H1 (cell line): ENCODE measurements around the gene ADNP2. TPM values are rescaled to one million over a fixed set of nuclear protein-coding genes. Genes with fewer than 3 reads are reported as not detected.

Experiments
- CTCF ChIA-PET: fragments of 300-600 bp; sonication (Branson Sonifier 250); formaldehyde crosslinking; loops from one replicate; lab custom pipeline; 2021; ENCODE audit not compliant: partially characterized antibody; lab: Charles Lee
- POLR2A ChIA-PET: fragments of 300-600 bp; sonication (Branson Sonifier 250); formaldehyde crosslinking; loops from one replicate; lab custom pipeline; 2021; ENCODE audit warnings: inconsistent platforms; ENCODE audit not compliant: partially characterized antibody; lab: Charles Lee
- DNase-seq, 2 experiments: peaks; one replicate each; pipeline versions ENCODE4 v3.0.0 to v3.0.0-alpha.2; 2010 to 2022; ENCODE audit warnings: low spot score in 2 of 2, low read depth in 1 of 2, mixed read lengths in 1 of 2
- FAIRE-seq: peaks from 2 replicates; lab custom pipeline; 2011; peaks lifted over from hg19 to GRCh38; lab: Jason Lieb, UNC
- H2AFZ ChIP-seq: 2 replicates; pipeline ENCODE4 v1.8.1; 2012; ENCODE audit warnings: low read length, inconsistent platforms
- H2AK5ac ChIP-seq: 2 replicates; pipeline ENCODE4 v1.6.1; 2013; ENCODE audit warnings: low read depth, low read length
- H2BK120ac ChIP-seq: replicated peaks from 2 replicates; pipeline ENCODE3; 2013; ENCODE audit warnings: low read depth, low read length, inconsistent platforms
- H2BK12ac ChIP-seq: 2 replicates; pipeline ENCODE4 v1.6.1; 2013; ENCODE audit warnings: low read depth, low read length
- H2BK15ac ChIP-seq: 2 replicates; pipeline ENCODE4 v1.6.1; 2013; ENCODE audit warnings: low read length
- H2BK20ac ChIP-seq: 2 replicates; pipeline ENCODE4 v1.6.1; 2013; ENCODE audit warnings: low read length
- H2BK5ac ChIP-seq: 2 replicates; pipeline ENCODE4 v1.6.1; 2013; ENCODE audit warnings: low read depth, low read length
- H3K14ac ChIP-seq: 2 replicates; pipeline ENCODE4 v1.6.1; 2013; ENCODE audit warnings: inconsistent platforms; ENCODE audit not compliant: insufficient read length
- H3K18ac ChIP-seq: 2 replicates; pipeline ENCODE4 v1.6.1; 2013; ENCODE audit warnings: low read length; ENCODE audit errors: extremely low read depth
- H3K23ac ChIP-seq: 2 replicates; pipeline ENCODE4 v1.6.1; 2013; ENCODE audit warnings: inconsistent platforms; ENCODE audit not compliant: insufficient read length
- H3K23me2 ChIP-seq: 2 replicates; pipeline ENCODE4 v1.6.1; 2013; ENCODE audit warnings: low read depth, low read length
- H3K27ac ChIP-seq: 2 replicates; pipeline ENCODE4 v1.6.1; 2011; ENCODE audit warnings: low read depth, low read length, inconsistent platforms
- H3K27me3 ChIP-seq, 4 experiments: replicated peaks in 1 of 4; 1 replicate in 1 of 4; 2 replicates in 3 of 4; pipeline versions ENCODE4 v1.6.1 to v1.8.1; 2011 to 2013; ENCODE audit warnings: low read length in 3 of 4, mild to moderate bottlenecking in 3 of 4, inconsistent platforms in 2 of 4, mixed read lengths in 2 of 4, moderate library complexity in 1 of 4; ENCODE audit not compliant: control insufficient read depth in 3 of 4, insufficient read depth in 3 of 4; ENCODE audit errors: extremely low read depth in 1 of 4
- H3K36me3 ChIP-seq, 4 experiments: 2 replicates each; pipeline versions ENCODE4 v1.6.1 to v1.8.1; 2011 to 2013; ENCODE audit warnings: mild to moderate bottlenecking in 4 of 4, low read length in 3 of 4, moderate library complexity in 2 of 4, control low read depth in 1 of 4, inconsistent platforms in 1 of 4; ENCODE audit not compliant: insufficient read depth in 4 of 4, control insufficient read depth in 2 of 4
- H3K4ac ChIP-seq: replicated peaks from 2 replicates; pipeline ENCODE3; 2013; ENCODE audit warnings: low read length, low read depth, mixed read lengths, inconsistent platforms; ENCODE audit not compliant: insufficient read length
- H3K4me1 ChIP-seq, 4 experiments: replicated peaks in 1 of 4; 1 replicate in 1 of 4; 2 replicates in 3 of 4; pipeline versions ENCODE4 v1.6.1 to v1.8.1; 2011 to 2013; ENCODE audit warnings: low read length in 3 of 4, inconsistent platforms in 2 of 4, mixed read lengths in 1 of 4; ENCODE audit not compliant: insufficient read depth in 4 of 4, control insufficient read depth in 3 of 4
- H3K4me2 ChIP-seq, 2 experiments: 2 replicates each; pipeline versions ENCODE4 v1.6.1 to v1.8.1; 2011 to 2013; ENCODE audit warnings: low read depth in 2 of 2, low read length in 2 of 2, control low read depth in 1 of 2, inconsistent platforms in 1 of 2, mild to moderate bottlenecking in 1 of 2; ENCODE audit not compliant: insufficient read depth in 1 of 2
- H3K4me3 ChIP-seq, 4 experiments: fragments of 200-600, 300-600 bp in 1 of 4; sonication (generic), shearing (Covaris generic), sonication (Bioruptor Twin) in 1 of 4; 2 replicates each; pipeline versions ENCODE4 v1.5.1 to v1.8.1; 2011 to 2016; ENCODE audit warnings: low read length in 4 of 4, low read depth in 3 of 4, control low read depth in 2 of 4, inconsistent platforms in 2 of 4, mild to moderate bottlenecking in 2 of 4, mixed read lengths in 1 of 4, moderate library complexity in 1 of 4; ENCODE audit not compliant: insufficient read depth in 2 of 4; ENCODE audit errors: extremely low read depth in 1 of 4
- H3K56ac ChIP-seq: replicated peaks from 2 replicates; pipeline ENCODE3; 2013; ENCODE audit warnings: low read depth, mild to moderate bottlenecking, mixed read lengths, low read length, inconsistent platforms; ENCODE audit not compliant: insufficient read length
- H3K79me1 ChIP-seq: 2 replicates; pipeline ENCODE4 v1.6.1; 2013; ENCODE audit warnings: low read depth, low read length, control low read depth
- H3K79me2 ChIP-seq, 2 experiments: 2 replicates each; pipeline versions ENCODE4 v1.6.1 to v1.8.1; 2012 to 2013; ENCODE audit warnings: low read length in 2 of 2, mild to moderate bottlenecking in 2 of 2, inconsistent platforms in 1 of 2; ENCODE audit not compliant: insufficient read depth in 2 of 2, control insufficient read depth in 1 of 2
- H3K9ac ChIP-seq, 4 experiments: replicated peaks in 1 of 4; 1 replicate in 1 of 4; 2 replicates in 3 of 4; pipeline versions ENCODE4 v1.6.1 to v1.8.1; 2011 to 2013; ENCODE audit warnings: low read depth in 3 of 4, low read length in 3 of 4, control low read depth in 2 of 4, mild to moderate bottlenecking in 2 of 4, moderate library complexity in 2 of 4, inconsistent platforms in 1 of 4; ENCODE audit errors: extremely low read depth in 1 of 4
- H3K9me3 ChIP-seq, 2 experiments: 2 replicates each; pipeline versions ENCODE4 v1.6.1 to v1.8.1; 2012 to 2013; ENCODE audit warnings: mild to moderate bottlenecking in 2 of 2, moderate library complexity in 2 of 2, control low read depth in 1 of 2, inconsistent platforms in 1 of 2, low read depth in 1 of 2, low read length in 1 of 2, mixed read lengths in 1 of 2; ENCODE audit not compliant: insufficient read depth in 2 of 2
- H4K20me1 ChIP-seq, 2 experiments: replicated peaks in 1 of 2; 2 replicates each; pipeline versions ENCODE3 to v1.8.1; 2011 to 2013; ENCODE audit warnings: inconsistent platforms in 2 of 2, low read length in 2 of 2, mild to moderate bottlenecking in 1 of 2; ENCODE audit not compliant: insufficient read depth in 2 of 2, control insufficient read depth in 1 of 2
- H4K5ac ChIP-seq: 2 replicates; pipeline ENCODE4 v1.6.1; 2013; ENCODE audit warnings: low read length, low read depth, mixed read lengths, inconsistent platforms; ENCODE audit not compliant: insufficient read length
- H4K8ac ChIP-seq: 2 replicates; pipeline ENCODE4 v1.8.0; 2013; ENCODE audit warnings: mild to moderate bottlenecking, moderate library complexity, low read length, inconsistent platforms; ENCODE audit not compliant: insufficient read depth; ENCODE audit errors: extremely low read depth
- H4K91ac ChIP-seq: replicated peaks from 2 replicates; pipeline ENCODE3; 2013; ENCODE audit warnings: low read length, mixed read lengths, inconsistent platforms; ENCODE audit not compliant: insufficient read length
- BRCA1 ChIP-seq: IDR thresholded peaks from 2 replicates; pipeline ENCODE4 v1.6.1; 2012; ENCODE audit warnings: low read depth, low read length, improper control_type of control experiment
- CBX5 ChIP-seq: fragments of 300-800, 300-1000 bp; sonication (generic); IDR thresholded peaks from 2 replicates; pipeline ENCODE4 v1.7.1; 2016; ENCODE audit warnings: antibody characterized with exemption, low read length, low read depth
- CEBPB ChIP-seq: IDR thresholded peaks from 2 replicates; pipeline ENCODE4 v1.6.1; 2012; ENCODE audit warnings: low read depth, low read length
- CTBP2 ChIP-seq: IDR thresholded peaks from 2 replicates; pipeline ENCODE4 v1.7.0; 2011; ENCODE audit warnings: borderline replicate concordance, mild to moderate bottlenecking, moderate library complexity, mixed read lengths, low read length; ENCODE audit not compliant: insufficient read depth, insufficient read length
- E2F6 ChIP-seq: IDR thresholded peaks from 2 replicates; pipeline ENCODE4 v1.6.1; 2012; ENCODE audit warnings: inconsistent platforms
- RAD21 ChIP-seq, 2 experiments: IDR thresholded peaks in 1 of 2; conservative IDR thresholded peaks in 1 of 2; 2 replicates each; pipeline ENCODE4 v1.6.1; 2011; ENCODE audit warnings: low read depth in 2 of 2, low read length in 2 of 2, improper control_type of control experiment in 1 of 2, inconsistent platforms in 1 of 2, mild to moderate bottlenecking in 1 of 2, moderate library complexity in 1 of 2
- RBBP5 ChIP-seq: IDR thresholded peaks from 2 replicates; pipeline ENCODE4 v1.7.1; 2012; ENCODE audit warnings: low read depth, mild to moderate bottlenecking, inconsistent platforms, low read length, moderate library complexity, borderline replicate concordance
- SRF ChIP-seq: IDR thresholded peaks from 2 replicates; pipeline ENCODE4 v1.6.1; 2011; ENCODE audit warnings: mild to moderate bottlenecking, low read depth, low read length, moderate library complexity
- TAF1 ChIP-seq: IDR thresholded peaks from 2 replicates; pipeline ENCODE4 v1.6.1; 2011; ENCODE audit warnings: mild to moderate bottlenecking, low read depth, low read length
- YY1 ChIP-seq: IDR thresholded peaks from 2 replicates; pipeline ENCODE4 v1.6.1; 2011; ENCODE audit warnings: low read depth, mild to moderate bottlenecking, low read length
- WGBS, 2 experiments: shearing (Covaris generic) in 1 of 2; methylation state at CpG; one replicate each; pipeline versions ENCODE4 v1.1.6 to v1.1.7; 2013 to 2015; ENCODE audit warnings: low lambda C conversion rate in 2 of 2, mixed read lengths in 2 of 2, inconsistent platforms in 1 of 2, low coverage in 1 of 2, missing lambda C conversion rate in 1 of 2; ENCODE audit not compliant: insufficient replicate concordance in 2 of 2, insufficient coverage in 1 of 2, insufficient read length in 1 of 2; ENCODE audit errors: extremely low coverage in 1 of 2, missing lambda C conversion rate in 1 of 2; 5-methylcytosine and 5-hydroxymethylcytosine counted together
- polyA plus RNA-seq, 7 experiments: library from polyadenylated mRNA; depleted of rRNA in 3 of 7; stranded (reverse) in 5 of 7; unstranded in 2 of 7; fragments of >200 nt in 5 of 7; fragments of 200-250 nt in 2 of 7; gene quantifications; 1 replicate in 5 of 7; 2 replicates in 1 of 7; 4 replicates in 1 of 7; pipeline versions ENCODE4 v1.2.1 to v1.2.3, GENCODE V29; 2011 to 2013; ENCODE audit warnings: missing spikeins in 2 of 7, mixed read lengths in 2 of 7
- total RNA-seq: library from RNA; stranded (reverse); fragmentation: NEBNext Ultra II Directional; extraction: Animal tissue kit (Norgen Biotek cat#: 25700); gene quantifications from 2 replicates; pipeline ENCODE4 v1.2.1, GENCODE V29; 2021
- TF ChIP-seq, protein P1 (sequence below): IDR thresholded peaks from 2 replicates; pipeline ENCODE4 v1.6.1; 2012; ENCODE audit warnings: inconsistent platforms

Gene ADNP2
- total and polyA plus RNA-seq, 2 of the 8 experiments (the other 6 are each of a cell fraction or from before 2014, with no cell fraction given), result 25.1 to 61.6 TPM

- H3K9ac ChIP-seq, result no peak overlapping the region
- H4K8ac ChIP-seq, result no peak overlapping the region
- H2BK120ac ChIP-seq, result no peak overlapping the region
- ChIA-PET CTCF (interaction anchor here (0.7 to 10.1 kb wide), 22 partner anchors 9 to 164 kb away, joined by 3 to 124 read pairs (median 6); partner anchors contain the start of gene PARD6G), POLR2A (interaction anchor here (0.5 kb wide), 1 partner anchor 186 kb away, joined by 3 read pairs; no protein-coding TSS in a partner anchor)
- H2BK12ac ChIP-seq, result no peak overlapping the region
- FAIRE-seq (no peak), DNase-seq (peak in 1 of 2 experiments; percentile 96)
- H3K9me3 ChIP-seq, result no peaks in the 10 kb centered on the region
- no peak overlapping the region for H2AFZ ChIP-seq
- no peak overlapping the region for H3K14ac ChIP-seq
- H2AK5ac ChIP-seq, result no peak overlapping the region
- H3K27ac ChIP-seq, result no peak overlapping the region
- H3K18ac ChIP-seq, result no peak overlapping the region
- no peak overlapping the region for H3K4ac ChIP-seq
- no peak overlapping the region for H3K23ac ChIP-seq
- H3K4me2 ChIP-seq, result no peak overlapping the region
- H2BK5ac ChIP-seq, result no peak overlapping the region
- peaks cover 0 to 10% of the 10 kb centered on the region in 2 experiments for H4K20me1 ChIP-seq
- no peaks in the 10 kb centered on the region; the same call in 1 of the 2 replicates for H3K79me1 ChIP-seq
- no peak overlapping the region for H4K91ac ChIP-seq
- no peaks in the 10 kb centered on the region for H3K36me3 ChIP-seq
- WGBS, 2 experiments, result 31% methylated on average over 22 of the region's 23 CpGs; no CpG with 5 or more reads in 1 of the 2 experiments
- no peak overlapping the region for H3K4me3 ChIP-seq
- H3K27me3 ChIP-seq, result no peaks in the 10 kb centered on the region
- no peaks in the 10 kb centered on the region for H3K23me2 ChIP-seq
- no peak overlapping the region for H2BK20ac ChIP-seq
- no peak overlapping the region for H2BK15ac ChIP-seq
- no peak overlapping the region for H3K56ac ChIP-seq
- no peaks in the 10 kb centered on the region for H3K79me2 ChIP-seq
- no peak overlapping the region for H4K5ac ChIP-seq
- H3K4me1 ChIP-seq, result no peaks in the 10 kb centered on the region
- TF ChIP-seq CBX5 (no peak), SRF (0 out of 2 replicates have a peak, but pooled peaks have one; percentile 14), BRCA1 (no peak), RAD21 (IDR thresholded peaks at IDR 0.05 in 1 of 2, conservative IDR thresholded peaks at IDR 0.05 in 1 of 2; ENCODE audit: low read depth in 2 of 2, low read length in 2 of 2) (peak; percentile 90), CTBP2 (no peak), RBBP5 (no peak), TAF1 (no peak), CEBPB (no peak), E2F6 (no peak), YY1 (0 out of 2 replicates have a peak, but pooled peaks have one; percentile 25)
- TF ChIP-seq, protein P1, sequence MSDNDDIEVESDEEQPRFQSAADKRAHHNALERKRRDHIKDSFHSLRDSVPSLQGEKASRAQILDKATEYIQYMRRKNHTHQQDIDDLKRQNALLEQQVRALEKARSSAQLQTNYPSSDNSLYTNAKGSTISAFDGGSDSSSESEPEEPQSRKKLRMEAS, result no peak
Measured at GRCh38 chr18:80171054-80171872, 62.2 kb downstream of the ADNP2 start.
